Hematopoietic multipotent progenitor cell treated with erythropoietin and hydrocortisone succinate and interleukin-3 and kit ligand, for 6 days (in vitro differentiated cells): ENCODE data around the gene MISP.

Experiments used
- DNase-seq: peaks from one replicate; pipeline ENCODE4 v3.0.0-alpha.2; 2015

MISP gene

GRCh38 chr19:747432-748273 lies 3.3 kb upstream of the MISP start:
- DNase-seq: no peak

- DNase-seq: no peak
Measured at GRCh38 chr19:748274-748598, 2.7 kb upstream of the MISP start.

- no peak for DNase-seq
Measured at GRCh38 chr19:749811-750210, 1.1 kb upstream of the MISP start.

GRCh38 chr19:751501-752341 lies 809 bp downstream of the MISP start:
- no peak for DNase-seq

GRCh38 chr19:752652-753517 lies 2.0 kb downstream of the MISP start:
- DNase-seq: peak; percentile 21

GRCh38 chr19:754530-754929 lies 3.6 kb downstream of the MISP start:
- no peak for DNase-seq

GRCh38 chr19:755063-755462 lies 4.2 kb downstream of the MISP start:
- no peak for DNase-seq

GRCh38 chr19:756236-756635 lies 5.3 kb downstream of the MISP start:
- DNase-seq: peak; percentile 57

GRCh38 chr19:756821-757688 lies 6.1 kb downstream of the MISP start:
- no peak for DNase-seq

GRCh38 chr19:757811-758668 lies 7.1 kb downstream of the MISP start:
- no peak for DNase-seq

- DNase-seq: no peak
Measured at GRCh38 chr19:763181-763580, 12.3 kb downstream of the MISP start.

GRCh38 chr19:763869-764268 lies 13.0 kb downstream of the MISP start:
- DNase-seq: no peak

GRCh38 chr19:764301-764700 lies 13.4 kb downstream of the MISP start:
- no peak for DNase-seq

GRCh38 chr19:765179-765738 lies 14.3 kb downstream of the MISP start:
- DNase-seq: no peak

- DNase-seq: no peak
Measured at GRCh38 chr19:768424-768823, 17.5 kb downstream of the MISP start.

- no peak for DNase-seq
Measured at GRCh38 chr19:769616-770015, 18.7 kb downstream of the MISP start.

- DNase-seq: peak; percentile 87
Measured at GRCh38 chr19:771332-771785, 20.4 kb downstream of the MISP start.

- DNase-seq: no peak
Measured at GRCh38 chr19:772063-772462, 21.2 kb downstream of the MISP start.

GRCh38 chr19:772730-773436 lies 22.0 kb downstream of the MISP start:
- no peak for DNase-seq

- DNase-seq: no peak
Measured at GRCh38 chr19:776549-776948, 25.6 kb downstream of the MISP start.
